HG02884 (cell line): ENCODE results near the gene ETNPPL.
"Not testable (repeated sequence)": the region's sequence is repeated elsewhere in the genome, so short reads cannot be mapped to it uniquely, and the experiment has no call there.

Experiments used
- ATAC-seq: cut with Tn5 transposase; IDR thresholded peaks from one replicate; pipeline ENCODE4 v1.9.1; 2021; ENCODE audit warnings: mild to moderate bottlenecking, moderate library complexity; ENCODE audit not compliant: unreplicated experiment

Gene ETNPPL

DNA sequence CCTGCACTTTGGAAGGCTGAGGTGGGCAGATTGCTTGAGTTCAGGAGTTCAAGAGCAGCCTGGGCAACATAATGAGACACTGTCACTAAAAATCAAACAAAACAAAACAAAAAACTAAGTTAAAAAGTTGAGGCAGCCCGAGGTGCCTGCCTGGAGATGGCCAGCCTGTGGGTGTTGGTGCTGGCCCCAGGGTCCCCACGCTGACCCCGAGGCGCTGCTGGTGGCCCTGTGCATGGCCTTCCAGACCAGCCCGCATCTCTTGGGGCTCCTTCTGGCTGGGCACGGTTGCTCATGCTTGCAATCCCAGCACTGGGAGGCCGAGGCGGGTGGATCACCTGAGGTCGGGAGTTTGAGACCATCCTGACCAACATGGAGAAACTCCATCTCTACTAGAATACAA, 4.4 kb downstream of the ETNPPL start:
- no peak for ATAC-seq

DNA sequence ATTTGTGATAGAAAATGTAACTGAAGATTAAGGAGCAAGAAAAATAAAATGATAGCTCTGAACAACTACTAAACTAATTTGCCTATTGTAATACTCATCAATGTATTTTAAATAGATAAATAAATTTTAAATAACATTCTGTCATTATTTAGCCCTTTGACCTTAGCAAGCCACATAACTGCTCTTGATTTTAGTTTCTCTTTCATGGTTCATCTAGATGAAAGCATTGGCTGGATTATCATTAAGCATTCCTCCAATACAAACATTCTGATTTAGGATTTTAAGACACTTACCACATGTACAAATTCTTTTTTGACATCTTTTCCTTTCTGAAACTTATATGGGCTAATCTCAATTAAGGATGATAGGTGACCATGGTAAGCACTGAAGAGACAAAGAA, 8.5 kb downstream of the ETNPPL start:
- no peak for ATAC-seq

DNA sequence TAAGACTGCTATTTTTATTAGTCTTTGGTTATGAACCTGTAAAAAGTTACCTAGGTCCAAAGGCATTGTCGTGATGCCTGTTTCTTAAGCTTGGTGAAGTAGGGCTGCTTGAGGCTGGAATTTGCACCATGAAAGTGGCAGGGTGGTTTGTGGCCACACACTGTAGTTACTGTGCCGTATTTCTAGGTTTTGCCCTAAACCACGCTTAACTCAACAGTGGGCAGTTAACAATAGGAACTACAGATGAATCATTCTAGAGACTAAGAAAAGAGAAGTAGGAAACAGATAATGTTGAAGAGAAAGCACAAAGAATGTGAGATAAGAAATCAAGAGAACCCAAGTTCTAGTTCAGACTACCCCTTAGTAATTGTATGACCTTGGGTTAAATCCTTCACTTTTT, 11.5 kb downstream of the ETNPPL start:
- no peak for ATAC-seq

DNA sequence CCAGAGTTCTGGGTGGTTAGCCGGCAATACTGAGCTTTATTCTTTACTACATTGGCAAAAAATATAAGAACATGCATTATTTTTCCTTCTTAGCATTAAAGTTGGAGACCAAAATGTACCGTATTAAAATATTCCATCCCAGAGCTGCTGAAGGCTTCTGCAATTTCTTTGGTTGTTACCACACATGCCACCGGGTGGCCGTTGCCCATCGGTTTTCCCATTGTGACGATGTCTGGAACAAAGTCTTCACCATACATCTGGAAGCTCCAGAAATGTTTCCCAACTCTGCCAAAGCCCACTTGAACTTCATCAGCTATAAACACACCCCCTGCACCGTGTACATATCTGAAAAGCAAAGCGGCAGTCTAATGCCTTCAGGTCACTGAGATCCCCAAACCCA, 13.7 kb downstream of the ETNPPL start:
- ATAC-seq, result no peak

DNA sequence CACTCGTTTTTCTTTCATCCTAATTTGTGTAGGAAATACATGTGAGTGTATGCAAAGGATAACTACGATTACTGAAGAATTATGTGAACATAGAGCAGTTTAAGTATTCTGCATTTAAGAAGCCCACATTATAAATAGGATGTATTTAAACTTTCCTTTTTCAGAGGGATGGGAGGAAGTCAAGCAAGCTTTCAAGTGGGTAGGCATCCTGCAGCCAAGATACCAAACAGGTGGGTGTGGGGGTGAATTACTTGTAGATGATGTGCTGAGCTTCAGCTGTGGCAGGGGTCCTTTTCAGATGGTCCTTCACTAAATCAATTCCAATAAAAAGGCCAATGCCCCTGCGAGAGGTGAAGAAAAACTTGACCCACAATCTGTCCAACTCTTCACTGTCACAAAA, 16.3 kb downstream of the ETNPPL start:
- no peak for ATAC-seq

DNA sequence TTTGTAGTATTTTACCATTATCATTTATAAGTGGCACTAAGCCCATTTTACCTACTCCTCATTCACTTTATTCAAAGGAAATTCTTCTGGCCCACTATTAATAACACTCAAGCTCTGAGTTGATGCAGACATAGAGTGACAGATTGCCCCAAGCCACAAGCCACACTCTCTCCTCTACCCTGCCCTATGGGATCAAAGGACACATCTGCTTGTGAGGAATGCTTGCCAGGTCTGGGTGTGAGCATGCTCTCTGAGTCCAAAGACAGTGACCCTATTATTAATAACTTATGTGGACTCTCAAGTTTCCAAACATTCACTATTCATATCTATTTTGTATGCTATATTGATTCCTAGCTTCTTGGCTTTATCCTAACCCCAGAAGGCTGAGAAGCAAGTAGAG, 18.5 kb downstream of the ETNPPL start:
- ATAC-seq, result no peak

DNA sequence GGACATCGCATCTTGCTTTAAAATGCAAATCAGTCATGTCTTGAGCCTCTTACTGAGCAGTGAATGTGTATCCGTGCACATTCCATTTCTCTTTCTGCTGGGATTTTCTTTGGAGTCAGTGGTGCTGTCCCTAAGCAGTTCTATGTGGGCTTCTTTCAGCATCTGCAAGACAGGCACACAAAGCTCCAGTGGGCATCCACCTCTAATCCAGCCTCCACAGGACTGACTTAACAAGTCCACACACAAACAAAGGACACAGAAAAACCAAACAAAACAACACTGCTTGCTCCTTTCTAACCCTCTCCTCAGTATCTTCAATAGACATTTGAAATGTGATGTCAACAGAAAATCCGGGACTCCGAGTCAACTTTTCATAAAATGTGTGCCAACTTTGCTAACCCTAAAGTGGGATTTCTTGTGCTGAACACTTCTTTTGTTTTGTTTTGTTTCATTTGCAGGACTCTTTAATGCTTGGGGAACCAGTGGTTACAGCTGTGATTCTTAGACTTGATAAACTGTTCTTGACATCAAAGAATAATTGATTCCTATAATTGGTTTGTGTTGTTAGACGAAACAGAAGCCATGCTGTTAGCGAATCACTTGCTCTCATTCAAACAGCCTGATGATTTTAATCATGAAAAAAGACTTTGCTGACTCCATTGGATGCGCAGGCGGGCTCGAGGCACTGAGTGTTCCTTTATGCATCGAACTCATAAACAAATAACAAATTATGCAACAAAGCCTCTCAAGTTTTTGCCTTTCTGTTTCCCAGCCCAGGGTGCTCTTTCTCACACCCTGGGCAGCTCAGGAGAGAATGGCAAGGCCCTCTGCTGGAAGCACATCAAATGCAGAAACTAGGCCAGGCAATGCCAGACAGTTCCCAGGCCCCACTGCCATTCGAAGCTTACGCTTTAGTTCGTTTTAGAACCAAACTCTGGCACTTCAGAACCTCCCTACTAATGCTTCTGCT, 20.1 kb downstream of the ETNPPL start:
- ATAC-seq, result no peak

DNA sequence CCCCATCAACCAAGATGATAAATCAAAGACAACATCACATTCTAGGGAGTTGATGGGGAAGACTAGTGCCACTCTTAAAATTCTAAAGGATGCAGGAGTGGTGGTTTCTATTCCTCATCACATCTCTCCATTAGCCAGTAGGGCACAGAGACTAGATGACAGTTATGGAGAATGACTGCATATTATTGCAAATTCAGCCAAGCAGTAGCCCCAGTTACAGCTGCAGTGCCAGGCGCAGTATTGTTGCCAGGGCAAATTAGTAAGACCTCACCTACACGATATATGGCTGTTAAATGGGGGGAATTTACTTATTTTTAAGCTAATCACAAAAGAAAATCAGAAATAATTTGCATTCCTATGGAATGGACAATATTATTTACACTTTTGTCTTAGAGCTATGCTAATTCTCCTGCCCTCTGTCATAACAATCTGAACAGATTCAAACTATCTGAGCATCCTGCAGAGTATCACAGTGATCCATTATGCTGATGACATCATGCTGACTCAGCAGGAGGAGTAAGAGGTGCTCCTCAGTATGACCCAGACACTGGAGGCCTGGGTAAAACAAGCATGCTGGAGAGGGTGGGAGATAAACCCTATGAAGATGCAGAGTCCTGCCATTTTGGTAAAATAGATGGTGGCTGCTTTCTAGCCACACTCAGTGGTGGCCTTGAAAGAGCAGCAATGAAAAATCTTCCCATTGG, 24.7 kb downstream of the ETNPPL start:
- ATAC-seq, result no peak

DNA sequence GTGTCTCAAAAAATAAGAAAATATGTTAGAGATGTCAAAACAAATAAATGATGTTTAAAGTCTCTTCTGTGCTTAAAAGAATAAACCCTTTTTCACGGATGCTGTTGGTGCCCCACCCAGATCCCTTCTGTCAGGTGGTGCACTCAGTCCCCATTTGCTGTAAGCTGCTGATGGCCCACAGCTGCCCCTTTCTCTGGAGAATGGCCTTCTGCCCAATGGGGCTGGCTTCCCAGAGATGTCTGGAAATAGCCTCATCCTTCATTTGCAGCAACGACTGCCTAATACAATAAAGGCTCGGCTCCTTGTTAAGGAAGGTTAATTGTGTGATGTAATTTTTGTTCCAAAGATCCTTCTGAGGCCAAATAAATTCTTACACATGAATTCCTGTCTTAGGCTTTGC, 31.8 kb downstream of the ETNPPL start:
- no peak for ATAC-seq

DNA sequence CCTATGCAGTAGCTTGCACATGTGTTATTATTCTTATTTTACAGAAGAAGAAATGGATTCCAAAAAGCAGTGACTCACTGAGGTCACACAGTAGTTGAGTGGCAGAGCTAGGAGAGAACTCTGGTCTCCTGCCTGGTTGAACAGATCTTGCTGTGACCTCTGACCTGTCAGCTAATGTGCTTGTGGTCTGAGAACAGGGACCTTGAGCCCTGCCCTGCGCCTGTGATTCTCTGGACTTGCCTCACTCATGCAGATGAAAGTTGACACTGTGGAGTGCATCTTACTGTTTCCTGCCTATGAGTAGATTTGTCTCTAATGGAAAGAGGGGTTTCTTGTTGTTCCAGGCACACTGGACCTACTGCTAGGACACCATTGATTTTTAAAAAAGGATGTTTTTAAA, 32.3 kb downstream of the ETNPPL start:
- ATAC-seq, result no peak

DNA sequence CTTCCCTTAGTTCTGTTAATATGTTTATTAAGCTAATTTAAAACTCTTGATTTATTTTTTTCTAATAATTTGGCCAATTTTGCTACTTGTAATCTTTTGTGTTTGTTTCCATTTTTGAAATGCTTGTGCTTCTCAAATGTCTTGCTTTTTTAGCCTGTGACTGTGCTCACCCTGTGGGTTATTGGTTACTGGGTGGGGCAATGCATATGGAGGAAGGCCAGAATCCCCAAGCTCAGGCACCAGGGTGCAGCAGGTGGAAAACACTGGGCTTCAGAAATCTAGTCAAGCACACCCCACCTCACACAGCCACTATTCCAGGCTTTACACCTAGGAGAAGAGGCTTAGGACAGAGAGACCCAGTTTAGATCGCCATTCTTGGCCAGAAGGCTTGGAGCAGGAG, 33.1 kb downstream of the ETNPPL start:
- ATAC-seq, result no peak

DNA sequence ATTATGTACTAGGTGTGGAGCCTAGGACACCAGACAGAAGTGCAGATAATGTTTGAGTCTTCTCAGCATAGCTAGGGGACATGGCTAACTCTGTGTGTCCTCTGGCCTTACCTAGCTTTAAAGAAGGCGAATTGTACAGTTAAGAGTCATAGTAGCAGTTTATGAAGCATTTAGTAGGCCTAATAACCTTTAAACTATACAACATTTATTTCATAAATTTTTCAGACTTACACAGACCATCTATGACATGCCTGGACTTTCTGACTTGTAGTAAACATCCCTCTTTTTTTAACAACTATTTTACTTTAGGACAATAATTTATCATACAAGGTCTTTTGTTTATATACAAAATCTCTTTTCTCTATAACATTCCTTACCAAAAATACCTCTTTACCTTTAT, 37.4 kb downstream of the ETNPPL start:
- ATAC-seq, result no peak

DNA sequence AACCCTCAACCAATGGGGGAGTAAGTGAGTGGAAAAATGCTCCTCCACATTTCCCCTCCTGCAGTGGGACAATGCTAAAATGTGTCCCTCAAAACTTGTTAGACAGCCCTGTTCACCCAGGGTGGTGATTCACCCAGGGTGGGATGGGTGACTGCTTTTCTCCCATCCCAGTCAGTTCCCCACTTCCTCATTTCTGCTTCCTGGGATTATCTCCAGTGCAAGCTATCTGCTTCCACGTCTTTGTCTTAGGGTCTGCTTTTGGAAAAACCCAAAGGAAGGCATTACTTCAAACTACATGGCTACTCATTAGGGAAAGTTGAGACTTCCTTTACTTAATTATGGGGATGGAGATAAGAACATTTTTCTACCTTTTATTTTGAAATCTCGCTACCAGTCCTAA, 45.5 kb downstream of the ETNPPL start:
- no peak for ATAC-seq

DNA sequence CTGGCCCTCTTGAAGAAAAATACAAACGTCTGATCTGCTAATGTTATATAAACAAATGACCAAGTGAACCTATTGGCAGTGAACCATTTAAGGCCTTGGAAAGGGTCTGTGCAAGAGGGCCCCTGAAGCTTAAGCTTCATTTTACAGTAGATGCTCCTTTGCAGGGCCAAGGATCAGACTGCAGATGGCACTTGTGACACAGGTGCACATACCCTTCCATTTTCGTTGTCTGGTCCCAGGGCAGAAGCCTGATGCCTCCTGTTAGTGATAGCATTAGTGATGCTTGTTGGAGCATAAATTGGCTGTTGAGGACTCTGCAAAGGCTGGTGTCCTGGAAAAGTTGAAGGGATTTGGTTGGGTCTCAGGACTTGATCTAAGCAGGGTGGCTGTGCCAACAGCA, 46.5 kb downstream of the ETNPPL start:
- no peak for ATAC-seq

DNA sequence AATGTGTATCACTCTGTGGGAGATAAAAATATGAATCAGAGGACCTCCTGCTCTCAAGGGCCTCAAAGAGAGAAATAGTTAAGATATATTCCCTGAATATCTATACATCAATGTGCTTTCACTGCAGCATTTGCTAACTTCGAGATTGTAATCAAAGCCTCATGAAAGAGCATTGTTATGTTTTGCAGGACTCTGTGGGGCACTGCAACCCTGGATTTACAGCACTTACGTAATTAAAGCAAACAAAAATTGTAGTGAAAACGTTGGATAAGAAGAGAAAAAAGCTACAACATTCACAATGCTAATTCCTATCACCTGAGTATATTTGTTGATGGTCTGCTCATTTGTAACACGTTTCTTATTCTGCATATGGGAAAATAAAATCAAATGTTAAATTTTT, 48.0 kb downstream of the ETNPPL start:
- ATAC-seq, result no peak

DNA sequence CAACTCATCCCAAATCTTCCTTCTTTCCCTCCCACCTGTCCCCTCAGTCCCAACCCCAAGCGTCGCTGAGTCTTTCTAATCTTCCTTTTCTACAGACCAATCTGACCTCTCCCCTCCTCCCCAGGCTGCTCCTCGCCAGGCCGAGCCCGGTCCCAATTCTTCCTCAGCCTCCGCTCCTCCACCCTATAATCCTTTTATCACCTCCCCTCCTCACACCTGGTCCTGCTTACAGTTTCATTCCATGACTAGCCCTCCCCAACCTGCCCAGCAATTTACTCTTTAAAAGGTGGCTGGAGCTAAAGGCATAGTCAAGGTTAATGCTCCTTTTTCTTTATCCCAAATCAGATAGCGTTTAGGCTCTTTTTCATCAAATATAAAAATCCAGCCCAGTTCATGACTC, 52.3 kb downstream of the ETNPPL start:
- ATAC-seq, result not testable (repeated sequence)

DNA sequence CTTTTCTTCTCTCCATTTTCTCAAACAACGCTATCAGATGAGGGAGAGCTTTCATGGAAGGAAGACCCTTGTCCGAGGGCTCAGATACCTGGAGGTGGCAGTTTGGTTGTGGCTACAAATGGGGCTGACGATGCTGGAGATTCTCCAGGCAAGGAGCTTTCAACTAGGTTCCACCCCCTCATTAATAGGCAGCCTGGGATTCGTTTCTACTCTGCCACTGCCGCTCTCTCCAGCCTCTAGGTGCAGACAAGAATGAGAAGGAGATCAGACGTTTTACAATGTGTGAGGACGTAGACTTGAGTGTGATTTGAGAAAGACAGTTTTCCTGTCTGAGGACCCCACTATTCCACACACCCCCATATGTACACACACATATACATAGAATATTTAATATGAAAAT, 53.1 kb downstream of the ETNPPL start:
- no peak for ATAC-seq

DNA sequence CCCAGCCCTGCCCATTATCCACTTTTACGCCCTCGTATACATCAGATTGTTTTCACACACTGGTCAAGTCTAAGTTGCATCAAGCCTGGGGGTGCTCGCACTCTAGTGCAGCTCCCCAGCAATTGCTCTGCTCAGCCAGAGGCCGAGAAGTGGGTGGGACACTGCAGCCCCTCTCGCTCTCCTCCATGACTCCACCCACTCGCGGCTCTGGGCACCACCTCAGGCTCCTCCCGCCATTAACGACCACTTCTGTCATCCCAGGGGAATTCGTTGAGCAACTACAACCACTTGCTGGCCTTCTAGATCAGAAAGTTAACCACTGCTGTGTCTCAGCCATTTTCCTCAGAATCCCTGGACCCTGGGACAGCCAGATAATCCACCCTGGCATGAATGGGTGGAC, 53.6 kb downstream of the ETNPPL start:
- ATAC-seq, result no peak

DNA sequence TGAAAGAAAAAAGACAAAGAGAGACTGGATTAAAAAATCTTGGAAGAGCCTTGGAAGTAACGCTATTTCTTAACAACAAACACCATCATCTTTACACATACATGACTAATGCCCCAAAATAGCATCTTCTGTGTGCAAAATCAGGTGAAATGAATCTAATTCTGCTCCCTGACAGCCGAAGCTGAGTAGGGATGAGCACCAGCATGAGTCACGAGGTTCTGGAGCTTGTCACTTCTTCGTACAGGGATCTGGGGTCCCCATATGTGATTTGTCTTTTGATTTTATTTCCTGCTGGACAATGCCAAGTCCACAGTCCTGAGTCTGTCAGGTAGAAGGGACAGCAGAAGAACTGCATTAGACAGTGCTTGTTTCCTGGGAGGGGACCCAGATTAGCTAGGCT, 56.6 kb downstream of the ETNPPL start:
- no peak for ATAC-seq

DNA sequence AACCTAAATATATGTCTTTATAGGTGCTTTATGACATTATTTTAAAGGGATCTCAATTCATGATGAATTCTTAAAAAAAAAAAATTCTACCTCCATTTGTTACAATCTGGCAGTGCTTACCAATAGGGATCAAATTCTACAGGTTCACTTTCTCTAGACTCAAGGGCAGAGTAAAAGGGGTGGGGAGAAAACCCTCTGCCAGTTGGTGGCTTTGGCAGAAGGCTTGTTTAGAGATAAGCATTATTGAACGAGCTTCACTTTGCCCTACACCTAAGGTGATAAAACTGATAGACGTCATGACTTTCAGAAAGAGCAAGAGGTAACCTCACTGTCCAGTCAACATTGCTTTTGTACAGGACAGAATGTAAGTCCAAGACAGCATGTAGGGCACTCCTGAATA, 58.9 kb downstream of the ETNPPL start:
- no peak for ATAC-seq

DNA sequence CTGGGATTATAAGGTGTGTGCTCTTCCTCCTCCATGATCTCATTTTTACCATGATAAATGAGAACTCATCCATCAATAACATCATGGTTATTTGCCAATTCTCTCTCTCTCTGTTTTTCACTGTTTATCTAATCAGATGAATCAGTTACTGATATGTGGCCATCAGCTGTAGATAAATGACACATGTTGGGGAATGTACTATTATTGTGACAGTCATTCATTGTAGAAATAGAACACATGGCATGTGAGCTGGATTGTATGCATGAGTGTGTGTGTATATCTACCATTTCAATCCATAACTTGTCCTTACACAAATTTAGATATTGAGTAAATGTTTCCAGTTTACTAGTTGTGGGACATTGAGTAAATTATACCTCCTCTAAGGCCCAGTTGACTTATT, 59.5 kb downstream of the ETNPPL start:
- ATAC-seq, result no peak

DNA sequence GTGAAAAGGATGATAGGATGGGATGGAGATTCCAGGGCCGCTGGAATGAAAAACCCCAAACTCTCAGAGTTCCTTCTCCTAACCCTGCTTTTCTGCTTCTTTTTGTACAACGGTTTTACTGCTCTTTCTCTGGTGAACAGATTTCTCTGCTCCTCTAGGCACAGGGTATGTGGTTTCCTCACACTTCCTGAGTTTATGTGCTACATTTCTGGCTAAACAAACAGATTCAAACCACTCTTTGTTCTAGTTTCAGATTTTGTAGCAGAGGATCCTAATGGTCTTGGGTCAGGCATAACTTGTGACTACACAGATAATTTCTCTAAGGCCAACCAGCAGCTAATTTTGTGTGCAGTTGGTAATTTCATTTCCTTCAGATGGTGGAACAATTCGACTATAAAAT, 59.9 kb downstream of the ETNPPL start:
- ATAC-seq, result peak; percentile 46
